HG03469 (cell line): ENCODE results near the gene PPM1H.
A peak's percentile ranks its signal among the peaks of the same experiment; 100 is the strongest.
"Not testable (repeated sequence)": the region's sequence is repeated elsewhere in the genome, so short reads cannot be mapped to it uniquely, and the experiment has no call there.

Experiments used
- ATAC-seq: cut with Tn5 transposase; IDR thresholded peaks from one replicate; pipeline ENCODE4 v1.9.1; 2021; ENCODE audit warnings: mild to moderate bottlenecking, moderate library complexity, moderate number of reproducible peaks; ENCODE audit not compliant: unreplicated experiment

PPM1H gene

DNA sequence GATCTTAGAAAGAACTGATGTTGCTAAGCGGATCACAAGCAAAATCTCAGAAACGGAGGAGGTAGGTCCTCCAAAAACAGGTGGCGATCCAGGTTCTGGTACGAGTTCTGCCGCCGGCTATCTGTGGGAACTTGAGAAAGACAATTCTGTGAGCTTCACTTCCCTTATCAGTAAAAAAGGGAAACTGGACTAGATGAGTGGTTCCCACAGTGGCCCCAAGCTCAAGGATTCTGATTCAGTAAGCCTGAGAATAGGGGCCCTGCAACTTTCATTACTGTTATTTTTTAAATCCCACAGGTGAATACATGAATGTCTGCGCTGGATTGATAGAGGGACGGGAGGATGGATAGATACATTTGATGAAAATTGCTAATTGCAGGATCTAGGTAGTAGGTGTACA lies 160.2 kb downstream of the PPM1H start:
- ATAC-seq = no peak

DNA sequence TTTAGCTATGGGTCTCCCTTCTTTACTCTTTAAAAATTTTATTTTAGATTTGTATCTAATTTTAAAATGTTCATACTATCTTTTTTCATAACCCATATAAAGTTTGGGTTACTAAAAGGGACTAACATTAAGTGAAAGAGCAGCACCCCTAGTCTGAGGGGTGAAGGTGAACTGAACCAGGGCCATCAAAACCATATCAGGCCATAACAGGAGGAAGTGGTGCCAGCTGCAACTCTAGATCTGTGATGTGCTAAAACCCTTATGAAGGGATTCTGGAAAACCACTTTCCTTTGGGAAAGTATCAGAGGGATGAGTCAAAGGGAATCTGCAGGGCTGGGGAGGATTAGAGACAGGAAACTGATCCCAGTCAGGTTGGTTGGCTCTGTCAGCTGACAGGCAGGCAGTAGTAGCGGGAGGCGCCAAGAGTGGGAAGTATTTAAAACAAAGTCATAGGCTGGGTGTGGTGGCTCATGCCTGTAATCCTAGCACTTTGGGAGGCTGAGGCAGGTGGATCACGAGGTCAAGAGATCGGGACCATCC lies 162.5 kb downstream of the PPM1H start:
- ATAC-seq = no peak

DNA sequence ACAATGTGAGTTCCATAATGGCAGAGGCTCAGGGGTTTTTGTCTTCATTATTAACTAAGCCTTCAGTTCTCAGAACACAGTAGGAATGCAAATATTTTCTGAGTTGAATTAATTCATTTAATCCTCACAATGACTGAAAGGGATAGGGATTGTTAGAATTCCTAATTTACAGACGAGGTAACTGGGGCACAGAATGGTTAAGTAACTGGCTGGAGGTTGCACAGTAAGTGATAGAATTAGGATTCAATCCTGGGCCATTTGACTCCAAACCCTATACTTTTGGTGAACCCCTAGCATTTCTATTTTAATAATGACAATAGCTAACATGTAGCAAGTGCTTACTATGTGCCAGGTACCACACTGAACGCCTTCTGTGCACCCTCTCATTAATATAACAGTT lies 163.1 kb downstream of the PPM1H start:
- no peak for ATAC-seq

DNA sequence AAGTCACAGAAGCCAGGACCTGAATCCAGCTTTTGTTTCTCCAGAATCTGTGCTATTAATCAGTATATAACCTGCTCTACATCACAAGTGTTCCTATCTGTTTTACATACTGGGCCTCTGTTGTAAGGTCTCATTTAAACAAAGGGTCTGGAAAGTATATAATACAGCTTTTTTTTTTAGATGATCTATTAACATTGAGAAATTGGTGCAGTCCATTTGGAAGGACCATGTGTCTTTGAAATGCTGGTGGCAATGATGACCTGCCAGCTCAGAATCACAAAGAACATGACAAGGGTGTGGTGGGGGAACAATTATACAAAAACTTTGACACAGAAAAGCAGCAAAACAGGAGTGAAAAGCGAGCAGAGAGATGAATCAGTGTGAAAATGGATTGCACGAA lies 164.6 kb downstream of the PPM1H start:
- ATAC-seq = no peak

GRCh38 chr12:62769076-62769619 lies 165.8 kb downstream of the PPM1H start:
- no peak for ATAC-seq

DNA sequence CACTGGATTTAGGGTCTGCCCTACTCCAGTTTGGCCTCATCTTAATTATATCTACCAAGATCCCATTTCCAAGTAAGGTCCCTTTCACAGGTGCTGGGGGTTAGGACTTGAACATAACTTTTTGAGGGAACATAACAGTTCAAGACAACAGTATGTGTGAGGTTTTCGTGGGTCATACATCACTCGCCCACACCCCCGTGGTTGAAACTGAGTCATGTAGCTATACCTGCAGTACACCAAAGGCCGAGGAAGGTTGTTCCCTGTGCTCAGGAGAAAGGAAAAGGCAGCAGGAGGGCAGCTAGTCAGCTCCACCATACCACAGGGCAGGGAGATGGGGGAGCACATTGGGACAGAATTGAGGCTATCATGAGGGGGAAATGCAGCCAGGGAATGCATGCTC lies 167.0 kb downstream of the PPM1H start:
- no peak for ATAC-seq

DNA sequence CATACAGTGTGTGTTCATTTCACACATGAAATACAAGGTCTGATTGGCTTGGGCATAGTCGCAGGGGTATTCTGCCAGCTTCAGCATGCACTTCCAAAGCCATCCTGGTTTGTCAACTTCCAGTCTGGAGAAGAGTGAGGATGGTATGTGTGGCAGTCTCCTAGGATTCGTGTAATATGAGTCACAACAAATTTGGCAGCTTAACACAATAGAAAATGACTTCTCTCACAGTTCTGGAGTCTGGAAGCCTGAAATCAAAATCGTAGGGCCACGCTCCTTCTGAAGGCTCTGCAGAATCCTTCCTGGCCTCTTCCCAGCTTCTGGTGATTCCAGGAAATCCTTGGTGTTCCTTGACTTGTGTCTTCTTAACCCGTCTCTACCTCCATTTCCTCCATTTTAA lies 167.5 kb downstream of the PPM1H start:
- ATAC-seq = no peak

- no peak for ATAC-seq
These were observed 168.5 kb downstream of the PPM1H start for GRCh38 chr12:62766496-62766895.

DNA sequence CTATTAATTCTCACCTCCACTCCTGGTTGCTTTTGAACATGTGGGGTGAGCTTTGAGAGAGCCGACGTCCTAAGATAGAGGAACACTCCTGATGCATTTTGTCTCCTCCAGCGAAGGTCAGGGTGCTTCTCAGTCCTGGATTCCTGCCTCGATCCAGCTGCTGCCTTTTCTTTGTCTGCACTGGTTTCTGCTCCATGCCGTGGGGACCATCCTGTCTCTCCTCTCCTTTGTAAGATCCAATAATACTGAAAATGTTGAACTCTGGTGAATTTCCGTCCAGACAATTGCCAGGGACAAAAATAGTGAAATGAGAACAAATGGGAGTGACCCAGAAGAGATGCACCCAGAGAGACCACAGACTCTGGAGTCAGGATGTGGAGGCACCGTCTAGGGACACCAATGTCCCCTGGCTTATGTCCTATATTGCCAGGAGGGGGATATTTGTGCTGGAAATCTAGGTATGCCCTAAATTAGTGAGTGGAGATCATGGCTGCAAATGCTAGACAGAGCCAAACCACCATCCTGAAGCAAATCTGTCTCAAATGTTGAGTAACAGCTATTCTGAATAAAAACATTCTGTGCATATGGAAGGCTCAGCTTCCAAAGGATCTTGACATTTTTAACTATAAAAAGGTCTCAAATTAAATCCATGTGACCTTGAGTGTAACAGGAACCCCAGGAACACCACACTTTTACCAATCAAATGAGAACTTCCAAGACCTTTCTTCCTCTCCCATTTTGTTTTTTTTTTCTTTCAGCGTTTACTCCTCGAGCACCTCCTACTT lies 170.9 kb downstream of the PPM1H start:
- no peak for ATAC-seq

- ATAC-seq = no peak
These were observed 171.6 kb downstream of the PPM1H start for GRCh38 chr12:62763312-62763711.

DNA sequence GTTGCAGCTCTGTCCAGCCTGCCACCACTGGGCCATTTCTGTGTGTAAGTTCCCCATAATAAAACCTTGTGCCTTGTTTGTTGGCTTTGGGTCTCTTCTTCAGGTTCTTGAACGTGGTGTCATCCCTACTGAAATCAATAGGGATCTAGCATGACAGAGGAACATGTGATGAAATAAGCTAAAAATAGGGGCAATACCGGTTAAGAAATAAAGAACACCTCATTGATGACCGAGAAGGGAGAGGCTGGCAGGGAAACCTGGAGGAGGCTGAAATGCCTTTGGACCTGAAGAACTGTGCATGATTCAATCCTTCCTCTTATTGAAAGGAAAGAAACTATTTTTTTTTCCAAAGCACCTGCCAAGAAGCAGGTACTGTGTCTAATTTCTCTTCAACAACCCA lies 172.3 kb downstream of the PPM1H start:
- no peak for ATAC-seq

GRCh38 chr12:62761658-62762057 lies 173.3 kb downstream of the PPM1H start:
- ATAC-seq = no peak

GRCh38 chr12:62760779-62761178 lies 174.2 kb downstream of the PPM1H start:
- peak; percentile 65 for ATAC-seq

DNA sequence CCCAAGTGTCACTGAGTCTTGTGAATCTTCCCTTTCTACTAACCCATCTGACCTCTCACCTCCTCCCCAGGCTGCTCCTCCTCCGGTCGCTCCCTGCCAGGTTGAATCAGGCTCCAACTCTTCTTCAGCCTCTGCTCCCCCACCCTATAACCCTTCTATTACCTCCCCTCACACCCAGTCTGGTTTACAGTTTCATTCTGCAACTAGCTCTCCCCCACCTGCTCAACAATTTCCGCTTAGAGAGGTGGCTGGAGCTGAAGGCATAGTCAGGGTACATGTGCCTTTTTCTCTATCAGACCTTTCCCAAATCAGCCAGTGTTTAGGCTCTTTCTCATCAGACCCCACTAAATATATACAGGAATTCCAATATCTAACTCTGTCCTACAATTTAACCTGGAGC lies 174.6 kb downstream of the PPM1H start:
- not testable (repeated sequence) for ATAC-seq

DNA sequence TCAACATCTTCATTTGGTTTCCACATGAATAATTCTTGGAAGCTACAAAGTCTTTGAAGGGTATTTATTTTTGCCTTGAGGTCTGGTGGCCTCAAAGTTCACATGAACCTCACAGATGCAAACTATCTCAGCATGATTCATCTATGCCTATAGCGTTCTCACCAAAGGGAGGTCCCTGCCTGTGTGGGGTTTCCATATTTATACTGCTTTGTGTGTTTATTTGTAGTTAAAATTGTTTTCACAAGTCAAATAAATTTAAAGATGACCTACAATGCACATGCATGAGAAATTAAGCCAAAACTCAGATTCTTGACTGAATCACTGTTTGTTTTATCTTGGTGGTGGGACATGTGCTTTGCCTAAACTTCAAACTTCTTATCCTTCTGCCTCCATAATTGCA lies 176.7 kb downstream of the PPM1H start:
- no peak for ATAC-seq

DNA sequence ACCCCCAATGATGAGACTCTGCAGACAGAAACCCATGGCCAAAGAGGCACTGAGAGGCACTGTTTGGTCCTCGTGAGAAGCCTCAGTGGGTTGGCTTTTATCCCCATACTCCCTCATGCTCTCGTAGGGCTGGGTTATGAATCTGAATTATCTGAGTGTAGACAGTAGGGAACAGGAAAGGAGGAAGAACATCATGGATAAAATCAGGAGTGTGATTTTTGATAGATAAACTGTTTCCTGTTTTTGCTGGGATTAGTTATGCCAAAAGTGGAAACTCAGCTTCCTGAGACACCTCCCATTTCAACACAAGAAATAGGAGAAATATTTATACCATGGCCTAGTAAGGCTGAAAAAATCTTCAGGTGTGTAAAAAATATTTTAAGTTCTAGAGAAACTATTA lies 177.9 kb downstream of the PPM1H start:
- no peak for ATAC-seq

GRCh38 chr12:62754706-62755105 lies 180.2 kb downstream of the PPM1H start:
- no peak for ATAC-seq

DNA sequence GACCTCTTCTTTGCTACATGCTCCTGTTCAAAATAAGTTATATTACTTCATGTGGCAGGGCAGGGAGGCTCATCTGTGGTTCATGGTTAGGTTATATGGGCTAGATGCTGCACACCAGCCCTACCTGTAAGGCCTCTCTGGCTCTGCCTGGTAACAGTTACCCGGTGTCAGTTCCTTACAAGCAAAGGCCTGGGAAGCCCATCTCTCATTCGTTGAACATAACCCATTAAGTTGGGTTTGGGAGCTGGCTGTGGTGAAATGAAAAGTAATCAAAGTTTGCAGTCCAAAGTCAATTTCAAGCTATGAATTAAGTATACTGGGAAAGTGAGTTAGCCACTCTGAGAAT lies 183.2 kb downstream of the PPM1H start:
- ATAC-seq = no peak

DNA sequence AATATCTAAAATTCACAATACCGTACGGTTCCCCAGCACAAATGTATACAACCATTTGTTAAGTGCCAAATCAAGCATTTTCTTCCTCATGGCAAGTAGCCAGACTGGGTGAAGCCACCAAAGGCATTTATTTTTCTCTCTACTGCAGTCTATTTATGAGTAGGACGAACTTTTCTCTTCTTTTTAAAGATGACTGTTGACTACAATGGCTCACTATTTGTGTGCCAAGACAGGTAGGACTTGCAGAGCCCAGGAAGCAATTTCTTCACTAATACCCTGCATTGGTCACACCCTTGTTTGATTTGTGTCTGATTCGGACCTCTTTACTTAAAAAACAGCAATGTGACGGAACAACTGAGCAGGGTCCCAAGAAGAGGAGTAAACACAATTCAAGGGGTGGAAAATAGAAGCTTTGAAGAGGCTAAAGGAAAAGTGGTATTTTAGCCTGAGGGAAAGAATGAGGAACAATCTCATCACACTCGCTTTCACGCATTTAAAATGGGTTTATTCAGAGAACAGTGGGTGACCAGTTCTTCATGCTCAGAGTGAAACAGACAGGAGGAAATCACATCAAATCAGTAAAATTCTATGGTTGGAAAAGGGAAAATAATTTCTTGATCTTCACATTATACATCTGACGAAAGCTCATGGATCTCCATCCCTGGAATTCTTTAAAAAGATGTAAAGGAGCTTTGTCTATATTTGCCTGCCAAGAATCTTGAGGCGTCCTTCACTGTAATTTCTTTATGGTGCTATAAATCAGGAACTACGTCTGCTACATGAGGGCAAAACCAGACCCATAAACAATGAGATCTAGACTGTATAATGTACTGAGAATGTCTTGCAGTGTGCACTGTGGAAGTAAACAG lies 183.8 kb downstream of the PPM1H start:
- ATAC-seq = no peak

GRCh38 chr12:62749586-62749985 lies 185.4 kb downstream of the PPM1H start:
- ATAC-seq = no peak

- no peak for ATAC-seq
These were observed 185.9 kb downstream of the PPM1H start for GRCh38 chr12:62748941-62749468.
